ENCODE data around the gene SLC27A5. TPM values are rescaled to one million over a fixed set of nuclear protein-coding genes. Genes with fewer than 3 reads are reported as not detected.

The SLC27A5 gene
- total RNA-seq, 2 donors from 2014 or later, result 6.6 to 20.7 TPM

- intact Hi-C loops (cut with DNase I), result loop anchor here (1.0 kb wide), 1 partner anchor 25 kb away; the partner anchor contains the start of gene TRIM28
- Histone ChIP-seq H3K36me3 (peaks cover 0 to 15% of the 10 kb centered on the region in 2 donors), H3K4me3 (peak overlapping the region; percentile 82), H3K9me3 (no peaks in the 10 kb centered on the region), H3K4me1 (replicated peaks) (peaks cover 10% of the 10 kb centered on the region), H3K27ac (peak overlapping the region; percentile 94 to 97), H3K27me3 (replicated peaks; ENCODE audit: insufficient read depth) (no peaks in the 10 kb centered on the region)
- TF ChIP-seq POLR2A (IDR thresholded peaks at IDR 0.05), result no peak
- peak in 2 of 4 experiments; percentile 70 to 79 for TF ChIP-seq CTCF (IDR thresholded peaks at IDR 0.05)
- no peak for TF ChIP-seq POLR2AphosphoS5 (IDR thresholded peaks at IDR 0.05)
- DNase-seq (ENCODE audit: low spot score), result peak; percentile 37
- 2% methylated on average over 14 of the region's 14 CpGs for WGBS
These were observed 7.2 kb upstream of the SLC27A5 start for GRCh38 chr19:58519087-58519354.

GRCh38 chr19:58518256-58519086, 6.7 kb upstream of the SLC27A5 start:
- DNase-seq (ENCODE audit: low spot score), result no peak
- Histone ChIP-seq H3K4me1 (replicated peaks) (peaks cover 10% of the 10 kb centered on the region), H3K9me3 (no peaks in the 10 kb centered on the region), H3K27ac (peak overlapping the region; percentile 94 to 97), H3K27me3 (replicated peaks; ENCODE audit: insufficient read depth) (no peaks in the 10 kb centered on the region), H3K36me3 (peaks cover 0 to 15% of the 10 kb centered on the region in 2 donors), H3K4me3 (peak overlapping the region; percentile 82)
- intact Hi-C loops (cut with DNase I), result loop anchor here (1.0 kb wide), 1 partner anchor 26 kb away; the partner anchor contains the start of gene TRIM28
- 5% methylated on average over 22 of the region's 22 CpGs for WGBS
- no peak for TF ChIP-seq POLR2AphosphoS5 (IDR thresholded peaks at IDR 0.05)

GRCh38 chr19:58516964-58517833, 5.4 kb upstream of the SLC27A5 start:
- Histone ChIP-seq H3K4me3 (no peak overlapping the region), H3K9me3 (no peaks in the 10 kb centered on the region), H3K36me3 (peaks cover 0 to 15% of the 10 kb centered on the region in 2 donors), H3K27me3 (replicated peaks; ENCODE audit: insufficient read depth) (no peaks in the 10 kb centered on the region), H3K27ac (no peak overlapping the region), H3K4me1 (replicated peaks) (peaks cover 10% of the 10 kb centered on the region)
- intact Hi-C loops (cut with DNase I), result no loop called here
- no peak for TF ChIP-seq POLR2A (IDR thresholded peaks at IDR 0.05)
- TF ChIP-seq POLR2AphosphoS5 (IDR thresholded peaks at IDR 0.05), result no peak
- no peak for TF ChIP-seq CTCF (IDR thresholded peaks at IDR 0.05)
- WGBS, result 91% methylated on average over 65 of the region's 65 CpGs
- DNase-seq (ENCODE audit: low spot score), result no peak

GRCh38 chr19:58516246-58516836, 4.5 kb upstream of the SLC27A5 start:
- 91% methylated on average over 25 of the region's 25 CpGs for WGBS
- TF ChIP-seq POLR2A (IDR thresholded peaks at IDR 0.05), result no peak
- no peak for TF ChIP-seq POLR2AphosphoS5 (IDR thresholded peaks at IDR 0.05)
- TF ChIP-seq CTCF (IDR thresholded peaks at IDR 0.05), result no peak
- Histone ChIP-seq H3K27ac (no peak overlapping the region), H3K4me1 (replicated peaks) (peaks cover 10% of the 10 kb centered on the region), H3K36me3 (peaks cover 0 to 15% of the 10 kb centered on the region in 2 donors), H3K27me3 (replicated peaks; ENCODE audit: insufficient read depth) (no peaks in the 10 kb centered on the region), H3K9me3 (no peaks in the 10 kb centered on the region), H3K4me3 (no peak overlapping the region)
- no peak for DNase-seq (ENCODE audit: low spot score)
- intact Hi-C loops (cut with DNase I), result no loop called here

- no peak overlapping the region for H3K27ac ChIP-seq
- intact Hi-C loops (cut with DNase I), result no loop called here
- no peaks in the 10 kb centered on the region for H3K27me3 ChIP-seq (replicated peaks; ENCODE audit: insufficient read depth)
- H3K4me3 ChIP-seq, result no peak overlapping the region
- peaks cover 0 to 15% of the 10 kb centered on the region in 2 donors for H3K36me3 ChIP-seq
- H3K4me1 ChIP-seq (replicated peaks), result peaks cover 10% of the 10 kb centered on the region
- no peak for TF ChIP-seq POLR2AphosphoS5 (IDR thresholded peaks at IDR 0.05)
- TF ChIP-seq CTCF (IDR thresholded peaks at IDR 0.05), result no peak
- TF ChIP-seq POLR2A (IDR thresholded peaks at IDR 0.05), result no peak
- WGBS, result 100% methylated on average over 2 of the region's 2 CpGs
- no peaks in the 10 kb centered on the region for H3K9me3 ChIP-seq
- DNase-seq (ENCODE audit: low spot score), result no peak
These were observed 3.5 kb upstream of the SLC27A5 start for GRCh38 chr19:58515259-58515658.

Measured in prostate gland (tissue), 2 donors.